ENCODE data around the gene MTX1.
A peak's percentile ranks its signal among the peaks of the same experiment; 100 is the strongest.
"Not testable (repeated sequence)": the region's sequence is repeated elsewhere in the genome, so short reads cannot be mapped to it uniquely, and the experiment has no call there.

Gene MTX1

DNA sequence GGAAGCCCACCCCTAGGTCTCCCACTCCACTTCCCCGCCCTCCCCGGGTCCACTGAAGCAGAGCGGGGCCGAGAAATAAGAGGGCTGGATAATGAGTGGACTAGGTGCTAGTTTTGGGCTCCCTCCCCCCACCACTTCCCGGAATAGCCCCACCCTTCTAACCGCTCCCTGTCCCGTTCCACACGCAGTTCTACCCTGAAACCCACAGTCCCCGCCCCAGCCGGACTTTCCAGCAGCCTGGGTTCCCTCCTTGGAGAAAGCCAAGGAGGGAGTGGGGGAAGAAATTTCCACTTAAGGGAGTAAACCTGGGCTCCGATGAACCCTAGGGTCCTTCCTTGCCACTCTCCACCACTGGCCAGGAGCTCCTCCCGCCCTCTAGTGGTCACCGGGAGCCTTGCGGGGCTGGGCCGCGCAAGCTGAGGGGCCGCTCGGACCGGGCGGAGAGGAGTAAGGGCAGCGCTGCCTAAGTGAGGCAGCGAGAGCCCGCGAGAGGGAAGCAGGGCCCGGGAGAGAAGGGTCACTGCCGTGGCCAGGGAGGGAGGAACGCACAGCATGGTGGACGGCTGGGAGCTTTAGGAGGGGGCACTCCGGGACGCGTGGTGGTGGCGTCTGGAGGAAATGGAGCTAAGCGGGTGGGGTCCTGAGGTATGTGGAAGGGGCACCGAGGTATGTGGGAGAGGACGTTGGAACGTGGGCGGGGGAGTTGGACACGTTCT is 15.1 kb upstream of the MTX1 start:
- no peaks in the 10 kb centered on the region for H3K27me3 ChIP-seq (ENCODE audit: insufficient read depth, low read length)
- 1% methylated on average over 33 of the region's 38 CpGs for WGBS
- H3K4me3 ChIP-seq (ENCODE audit: low read length): peak overlapping the region; percentile 98
- peak overlapping the region; percentile 100 for H3K27ac ChIP-seq (ENCODE audit: low read depth, low read length)
- H3K9ac ChIP-seq (ENCODE audit: low read depth, low read length): peak overlapping the region; percentile 96
- peaks cover 22% of the 10 kb centered on the region for H3K4me1 ChIP-seq (ENCODE audit: insufficient read depth, low read length)
- peaks cover 21% of the 10 kb centered on the region for H3K36me3 ChIP-seq (ENCODE audit: insufficient read depth, low read length)
- no peaks in the 10 kb centered on the region for H3K9me3 ChIP-seq (ENCODE audit: insufficient read depth, low read depth, low read length)

GRCh38 chr1:155193991-155194240 is 14.6 kb upstream of the MTX1 start:
- Histone ChIP-seq H3K4me3 (ENCODE audit: low read length) (peak overlapping the region; percentile 98), H3K36me3 (ENCODE audit: insufficient read depth, low read length) (peaks cover 26% of the 10 kb centered on the region), H3K4me1 (ENCODE audit: insufficient read depth, low read length) (peaks cover 22% of the 10 kb centered on the region), H3K9ac (ENCODE audit: low read depth, low read length) (peak overlapping the region; percentile 96), H3K27ac (ENCODE audit: low read depth, low read length) (peak overlapping the region; percentile 100)
- 4% methylated on average over 16 of the region's 16 CpGs for WGBS
- not testable (repeated sequence) for H3K9me3 ChIP-seq (ENCODE audit: insufficient read depth, low read depth, low read length); H3K27me3 ChIP-seq (ENCODE audit: insufficient read depth, low read length)

DNA sequence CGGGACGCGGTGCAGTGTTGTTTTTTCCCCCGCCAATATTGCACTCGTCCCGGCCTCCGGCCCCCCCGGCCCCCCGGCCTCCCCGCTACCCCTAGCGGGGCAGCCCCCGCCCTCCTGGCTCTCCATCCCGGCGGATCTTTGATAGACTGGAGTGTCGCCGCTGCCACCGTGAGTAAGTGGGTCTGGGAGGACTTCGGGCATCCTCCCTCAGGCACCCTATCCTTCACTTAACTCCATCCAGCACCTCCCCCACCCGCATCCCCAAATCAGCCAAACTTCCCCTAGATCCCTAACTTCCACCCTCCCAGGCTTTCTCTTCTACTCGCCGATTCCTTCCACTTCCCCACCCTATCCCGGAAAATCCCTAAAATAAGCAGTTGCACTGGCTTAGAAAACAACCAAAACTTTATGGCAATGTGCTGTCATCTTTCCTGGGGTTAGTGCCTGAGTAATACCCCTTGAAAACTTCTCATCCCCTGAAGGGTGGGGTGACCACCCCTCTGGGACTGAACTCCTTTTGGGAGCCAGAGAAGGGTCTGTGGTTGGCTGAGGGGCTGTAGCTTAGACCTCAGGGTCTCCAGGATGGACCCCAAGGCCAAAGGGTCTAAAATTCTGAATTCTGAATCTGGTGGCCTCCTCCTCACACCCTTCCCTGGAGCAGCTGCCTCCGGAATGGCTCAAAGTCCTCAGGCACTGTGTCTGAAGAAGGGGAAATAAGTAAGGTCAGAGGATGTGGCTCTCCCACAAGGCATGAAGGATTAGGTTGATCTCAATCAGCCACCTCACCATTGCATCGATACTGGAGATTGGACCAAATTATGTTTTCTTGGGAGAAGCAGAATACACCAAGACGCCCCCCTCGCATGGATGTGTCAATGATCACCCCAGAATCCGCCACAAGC is 13.0 kb upstream of the MTX1 start:
- 3% methylated on average over 18 of the region's 27 CpGs for WGBS
- Histone ChIP-seq H3K27ac (ENCODE audit: low read depth, low read length) (peak overlapping the region; percentile 100), H3K9ac (ENCODE audit: low read depth, low read length) (peak overlapping the region; percentile 96), H3K27me3 (ENCODE audit: insufficient read depth, low read length) (no peaks in the 10 kb centered on the region), H3K4me3 (ENCODE audit: low read length) (peak overlapping the region; percentile 98), H3K36me3 (ENCODE audit: insufficient read depth, low read length) (peaks cover 39% of the 10 kb centered on the region), H3K9me3 (ENCODE audit: insufficient read depth, low read depth, low read length) (no peaks in the 10 kb centered on the region), H3K4me1 (ENCODE audit: insufficient read depth, low read length) (peaks cover 22% of the 10 kb centered on the region)

DNA sequence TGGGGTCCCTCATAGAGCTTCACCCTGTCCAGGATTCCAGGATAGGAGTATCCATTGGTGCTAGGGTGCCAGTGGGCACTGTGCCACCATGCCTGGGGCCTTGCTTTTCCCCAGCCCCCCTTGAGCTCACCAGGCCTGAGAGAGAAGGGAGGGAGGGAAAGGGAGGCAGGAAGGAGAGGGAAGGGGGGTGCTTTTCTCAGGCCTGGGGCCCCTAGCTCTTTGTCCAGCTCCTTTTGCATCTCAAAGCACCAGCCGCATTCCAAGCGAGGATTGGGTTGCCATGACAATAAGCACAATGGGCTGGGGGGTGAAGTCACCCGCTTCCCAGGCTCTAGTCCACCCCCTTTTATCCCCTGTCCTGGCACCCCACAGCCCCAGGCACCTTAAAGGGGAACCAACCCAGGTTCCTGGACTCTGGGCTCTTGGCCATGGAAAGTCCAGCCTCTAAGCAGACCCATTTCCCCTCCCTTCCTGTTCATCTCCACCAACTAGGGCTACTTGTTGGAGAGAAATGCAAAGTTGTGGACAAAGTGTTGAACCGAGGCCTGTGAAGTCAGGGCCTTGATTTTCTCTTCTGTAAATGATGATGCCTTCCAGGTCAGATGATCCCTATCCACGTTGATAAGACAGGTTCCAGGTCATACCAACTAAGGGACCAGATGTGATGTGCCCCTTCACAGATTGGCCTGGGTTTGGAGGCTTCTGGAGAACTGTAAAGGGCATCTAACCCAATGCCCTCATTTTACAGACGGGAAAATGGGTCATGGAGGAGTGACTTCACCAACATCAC is 12.2 kb upstream of the MTX1 start:
- H3K36me3 ChIP-seq (ENCODE audit: insufficient read depth, low read length): peaks cover 48% of the 10 kb centered on the region
- peak overlapping the region; percentile 98 for H3K4me3 ChIP-seq (ENCODE audit: low read length)
- no peaks in the 10 kb centered on the region for H3K9me3 ChIP-seq (ENCODE audit: insufficient read depth, low read depth, low read length)
- no peaks in the 10 kb centered on the region for H3K27me3 ChIP-seq (ENCODE audit: insufficient read depth, low read length)
- H3K4me1 ChIP-seq (ENCODE audit: insufficient read depth, low read length): peaks cover 22% of the 10 kb centered on the region
- H3K27ac ChIP-seq (ENCODE audit: low read depth, low read length): peak overlapping the region; percentile 100
- WGBS: 12% methylated on average over 5 of the region's 6 CpGs
- peak overlapping the region; percentile 96 for H3K9ac ChIP-seq (ENCODE audit: low read depth, low read length)

GRCh38 chr1:155196893-155197638 is 11.4 kb upstream of the MTX1 start:
- Histone ChIP-seq H3K36me3 (ENCODE audit: insufficient read depth, low read length) (peaks cover 56% of the 10 kb centered on the region), H3K27ac (ENCODE audit: low read depth, low read length) (peak overlapping the region; percentile 100)
- 85% methylated on average over 20 of the region's 20 CpGs for WGBS

DNA sequence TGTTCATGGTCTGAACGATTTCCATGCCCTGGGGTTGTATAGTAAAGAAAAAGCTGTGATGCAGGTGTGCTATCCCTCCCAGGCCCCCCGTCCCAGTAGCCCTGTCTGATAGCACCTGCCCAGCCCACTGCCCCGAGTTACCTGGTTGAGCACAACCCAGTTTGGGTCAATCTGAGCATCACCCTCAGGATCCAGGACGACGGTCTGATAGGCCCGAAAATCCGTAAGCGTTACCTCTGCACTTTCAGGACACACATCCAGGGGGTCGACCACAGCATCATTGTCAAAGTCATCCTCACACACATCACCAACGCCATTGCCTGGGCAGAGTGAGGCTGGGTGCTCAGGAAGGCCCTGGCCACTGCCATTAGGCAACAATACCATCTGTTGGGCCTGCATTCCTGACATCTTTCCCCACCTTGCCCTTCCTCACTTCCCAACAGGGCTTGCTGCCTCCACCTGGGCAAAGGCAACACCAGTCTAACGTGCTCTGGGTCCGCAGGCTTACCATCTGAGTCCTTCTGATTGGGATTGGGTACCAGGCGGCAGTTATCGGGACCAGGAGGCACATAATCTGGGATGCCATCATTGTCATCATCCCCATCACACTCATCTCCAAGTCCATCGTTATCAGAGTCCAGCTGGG is 10.5 kb upstream of the MTX1 start:
- H3K36me3 ChIP-seq (ENCODE audit: insufficient read depth, low read length): peaks cover 65% of the 10 kb centered on the region
- WGBS: 95% methylated on average over 15 of the region's 15 CpGs

More at GRCh38 chr1:155196893-155197638, 11.4 kb upstream of the MTX1 start:
- no peaks in the 10 kb centered on the region for H3K9me3 ChIP-seq (ENCODE audit: insufficient read depth, low read depth, low read length)
- no peaks in the 10 kb centered on the region for H3K27me3 ChIP-seq (ENCODE audit: insufficient read depth, low read length)
- peak overlapping the region; percentile 98 for H3K4me3 ChIP-seq (ENCODE audit: low read length)
- H3K9ac ChIP-seq (ENCODE audit: low read depth, low read length): peak overlapping the region; percentile 96
- H3K4me1 ChIP-seq (ENCODE audit: insufficient read depth, low read length): peaks cover 21% of the 10 kb centered on the region

GRCh38 chr1:155198547-155198906 is 10.0 kb upstream of the MTX1 start:
- H3K9ac ChIP-seq (ENCODE audit: low read depth, low read length): no peak overlapping the region
- H3K4me1 ChIP-seq (ENCODE audit: insufficient read depth, low read length): peaks cover 15% of the 10 kb centered on the region
- H3K27me3 ChIP-seq (ENCODE audit: insufficient read depth, low read length): no peaks in the 10 kb centered on the region
- H3K27ac ChIP-seq (ENCODE audit: low read depth, low read length): no peak overlapping the region
- peaks cover 70% of the 10 kb centered on the region for H3K36me3 ChIP-seq (ENCODE audit: insufficient read depth, low read length)
- 99% methylated on average over 3 of the region's 3 CpGs for WGBS
- H3K9me3 ChIP-seq (ENCODE audit: insufficient read depth, low read depth, low read length): no peaks in the 10 kb centered on the region
- H3K4me3 ChIP-seq (ENCODE audit: low read length): no peak overlapping the region

More for the DNA sequence above, 10.5 kb upstream of the MTX1 start:
- Histone ChIP-seq H3K9ac (ENCODE audit: low read depth, low read length) (no peak overlapping the region), H3K4me1 (ENCODE audit: insufficient read depth, low read length) (peaks cover 15% of the 10 kb centered on the region), H3K27ac (ENCODE audit: low read depth, low read length) (peak overlapping the region; percentile 100; the same call in 1 of the 2 replicates), H3K27me3 (ENCODE audit: insufficient read depth, low read length) (no peaks in the 10 kb centered on the region), H3K4me3 (ENCODE audit: low read length) (no peak overlapping the region), H3K9me3 (ENCODE audit: insufficient read depth, low read depth, low read length) (no peaks in the 10 kb centered on the region)

- no peaks in the 10 kb centered on the region for H3K9me3 ChIP-seq (ENCODE audit: insufficient read depth, low read depth, low read length)
- 90% methylated on average over 4 of the region's 4 CpGs for WGBS
Measured at GRCh38 chr1:155199792-155200191, 8.7 kb upstream of the MTX1 start.

GRCh38 chr1:155200920-155201319 is 7.6 kb upstream of the MTX1 start:
- H3K27me3 ChIP-seq (ENCODE audit: insufficient read depth, low read length): no peaks in the 10 kb centered on the region
- peaks cover 15% of the 10 kb centered on the region for H3K4me1 ChIP-seq (ENCODE audit: insufficient read depth, low read length)
- H3K9ac ChIP-seq (ENCODE audit: low read depth, low read length): no peak overlapping the region
- no peak overlapping the region for H3K27ac ChIP-seq (ENCODE audit: low read depth, low read length)
- 96% methylated on average over 5 of the region's 5 CpGs for WGBS
- peaks cover 82% of the 10 kb centered on the region for H3K36me3 ChIP-seq (ENCODE audit: insufficient read depth, low read length)
- no peak overlapping the region for H3K4me3 ChIP-seq (ENCODE audit: low read length)
- H3K9me3 ChIP-seq (ENCODE audit: insufficient read depth, low read depth, low read length): no peaks in the 10 kb centered on the region

More at GRCh38 chr1:155199792-155200191, 8.7 kb upstream of the MTX1 start:
- Histone ChIP-seq H3K36me3 (ENCODE audit: insufficient read depth, low read length) (peaks cover 79% of the 10 kb centered on the region), H3K4me3 (ENCODE audit: low read length) (no peak overlapping the region), H3K4me1 (ENCODE audit: insufficient read depth, low read length) (peaks cover 15% of the 10 kb centered on the region), H3K27me3 (ENCODE audit: insufficient read depth, low read length) (no peaks in the 10 kb centered on the region), H3K9ac (ENCODE audit: low read depth, low read length) (no peak overlapping the region), H3K27ac (ENCODE audit: low read depth, low read length) (no peak overlapping the region)

GRCh38 chr1:155202198-155202597 is 6.3 kb upstream of the MTX1 start:
- H3K27ac ChIP-seq (ENCODE audit: low read depth, low read length): no peak overlapping the region
- no peaks in the 10 kb centered on the region for H3K9me3 ChIP-seq (ENCODE audit: insufficient read depth, low read depth, low read length)
- no peak overlapping the region for H3K4me3 ChIP-seq (ENCODE audit: low read length)
- 91% methylated on average over 7 of the region's 7 CpGs for WGBS
- H3K36me3 ChIP-seq (ENCODE audit: insufficient read depth, low read length): peaks cover 73% of the 10 kb centered on the region
- H3K4me1 ChIP-seq (ENCODE audit: insufficient read depth, low read length): peaks cover 9% of the 10 kb centered on the region
- no peaks in the 10 kb centered on the region for H3K27me3 ChIP-seq (ENCODE audit: insufficient read depth, low read length)
- H3K9ac ChIP-seq (ENCODE audit: low read depth, low read length): no peak overlapping the region
